AG08396 (cell line): Measurements from ENCODE around the gene SLX9.
A peak's percentile ranks its signal among the peaks of the same experiment; 100 is the strongest.

Experiments used
- DNase-seq: peaks from one replicate; pipeline ENCODE4 v3.0.0; 2012; ENCODE audit warnings: low spot score, mixed read lengths

Gene SLX9

GRCh38 chr21:44947930-44948331 lies 8.1 kb downstream of the SLX9 start:
- DNase-seq, result no peak

DNA sequence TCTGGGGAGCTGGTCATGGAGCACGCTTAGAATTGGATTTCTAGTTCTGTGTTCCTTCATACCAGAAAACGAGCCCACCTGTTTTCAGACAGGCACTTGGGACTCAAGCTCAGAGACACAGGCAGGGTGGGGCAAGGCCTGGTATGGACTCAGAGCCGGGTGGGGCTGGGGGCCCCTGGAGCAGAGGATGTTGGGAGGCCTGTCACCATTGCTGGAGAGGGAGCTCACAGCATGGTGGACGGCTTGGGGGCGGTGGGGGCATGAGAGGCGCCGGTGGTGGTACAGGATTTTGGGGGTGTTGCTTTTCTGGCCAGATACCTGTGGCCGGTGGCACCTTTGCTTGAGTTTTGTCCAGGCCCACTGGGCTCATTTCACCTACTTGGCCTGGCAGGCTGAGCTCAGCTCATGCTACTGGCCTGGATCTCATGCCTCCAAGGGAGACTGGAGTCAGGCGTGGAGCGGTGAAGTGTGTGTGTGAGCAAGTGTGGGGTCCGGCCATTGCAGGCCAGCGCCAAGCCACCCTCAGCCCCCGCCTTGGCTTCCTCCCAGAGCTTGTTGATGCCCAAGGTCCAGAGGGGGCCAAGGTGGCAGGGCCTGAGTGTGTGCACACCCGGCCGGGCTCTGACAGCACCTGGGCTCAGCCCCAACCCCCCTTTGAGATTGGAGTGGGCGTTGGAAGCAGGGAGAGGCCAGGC lies 8.7 kb downstream of the SLX9 start:
- DNase-seq, result no peak

DNA sequence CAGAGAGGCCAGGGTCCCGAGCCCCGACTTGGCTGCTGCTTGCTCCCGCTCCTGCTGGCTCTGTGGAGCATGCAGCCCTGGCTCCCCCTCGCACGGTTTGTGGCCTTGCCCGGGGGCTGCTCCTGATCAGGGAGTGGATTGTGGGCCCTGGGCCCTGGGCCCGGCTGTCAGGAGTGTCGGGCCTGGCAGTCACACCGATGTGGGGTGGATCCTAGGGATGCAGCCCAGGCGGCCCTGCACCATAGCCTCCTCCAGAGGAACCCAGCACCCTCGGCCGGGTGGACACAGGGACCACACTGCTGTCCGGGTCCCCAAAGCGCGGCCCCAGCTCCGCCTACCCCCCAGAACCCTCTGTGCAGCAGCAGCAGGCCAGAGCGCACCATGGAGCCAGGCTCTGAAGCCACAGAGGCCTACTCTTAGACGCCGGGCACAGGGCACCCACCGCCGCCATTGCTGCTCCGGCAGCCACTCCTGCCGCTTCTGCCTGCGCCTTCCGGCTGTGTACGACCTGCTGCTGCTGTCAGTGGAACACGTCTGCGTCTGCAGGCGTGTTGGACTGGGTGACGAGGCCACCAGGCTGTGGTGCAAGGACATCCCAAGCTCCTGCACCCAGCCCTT lies 9.4 kb downstream of the SLX9 start:
- no peak for DNase-seq

- peak; percentile 87 for DNase-seq
These were observed 10.0 kb downstream of the SLX9 start for GRCh38 chr21:44949779-44950198.

DNA sequence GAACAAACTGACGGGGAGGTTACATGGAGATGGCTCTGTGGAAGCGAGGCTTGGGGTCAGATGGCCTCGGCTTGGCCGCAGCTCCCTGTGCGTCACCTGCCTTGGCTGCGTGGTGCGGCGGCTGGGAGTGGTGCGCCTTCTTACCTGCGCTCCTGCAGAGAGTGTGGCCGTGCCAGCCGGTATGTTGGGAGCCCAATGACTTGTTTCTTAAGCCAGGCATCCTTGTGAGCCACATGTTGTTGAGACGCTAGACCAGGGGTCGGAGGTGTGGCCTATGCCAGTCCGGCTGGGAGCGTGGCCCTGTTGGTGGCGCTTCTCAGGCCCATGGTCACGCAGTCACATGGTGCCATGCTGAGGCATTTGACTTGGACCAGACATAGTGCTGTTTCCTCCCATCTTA lies 10.5 kb downstream of the SLX9 start:
- no peak for DNase-seq

GRCh38 chr21:44951186-44951915 lies 11.5 kb downstream of the SLX9 start:
- DNase-seq, result no peak

- DNase-seq, result no peak
These were observed 12.5 kb downstream of the SLX9 start for GRCh38 chr21:44952116-44952928.

DNA sequence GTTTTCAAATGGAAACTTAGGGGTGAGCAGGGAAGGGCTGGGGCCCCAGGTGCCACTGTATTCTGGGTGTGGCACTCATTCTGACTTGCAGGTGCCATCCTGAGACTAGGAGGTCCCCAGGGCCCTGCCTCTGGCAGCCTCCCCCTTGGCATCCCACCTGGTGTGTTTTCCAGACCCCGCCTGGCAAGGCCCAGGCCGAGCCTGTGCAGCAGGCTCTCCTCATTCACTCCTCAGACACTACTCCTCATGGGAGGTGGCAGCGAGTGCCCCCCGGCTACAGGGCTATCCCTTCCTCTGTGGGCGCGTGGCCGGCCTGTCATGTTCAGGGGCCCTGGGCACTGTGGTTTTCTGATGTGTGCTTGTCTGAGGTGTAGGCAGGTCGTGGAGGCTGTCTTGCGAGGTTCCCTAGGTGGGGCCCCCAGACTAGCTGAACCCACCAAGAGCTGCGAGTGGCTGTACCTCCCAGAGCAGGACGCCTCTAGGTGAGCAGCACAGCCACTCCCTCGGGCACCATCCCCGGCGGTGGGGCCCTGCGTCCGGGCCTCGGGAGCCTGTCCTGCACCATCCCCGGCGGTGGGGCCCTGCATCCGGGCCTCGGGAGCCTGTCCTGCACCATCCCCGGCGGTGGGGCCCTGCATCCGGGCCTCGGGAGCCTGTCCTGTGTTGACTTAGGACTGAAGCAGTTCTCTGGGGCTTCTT lies 13.2 kb downstream of the SLX9 start:
- DNase-seq, result no peak

- no peak for DNase-seq
These were observed 13.8 kb downstream of the SLX9 start for GRCh38 chr21:44953628-44954021.

- DNase-seq, result no peak
These were observed 14.5 kb downstream of the SLX9 start for GRCh38 chr21:44954281-44954771.

- no peak for DNase-seq
These were observed 15.4 kb downstream of the SLX9 start for GRCh38 chr21:44955141-44955797.

DNA sequence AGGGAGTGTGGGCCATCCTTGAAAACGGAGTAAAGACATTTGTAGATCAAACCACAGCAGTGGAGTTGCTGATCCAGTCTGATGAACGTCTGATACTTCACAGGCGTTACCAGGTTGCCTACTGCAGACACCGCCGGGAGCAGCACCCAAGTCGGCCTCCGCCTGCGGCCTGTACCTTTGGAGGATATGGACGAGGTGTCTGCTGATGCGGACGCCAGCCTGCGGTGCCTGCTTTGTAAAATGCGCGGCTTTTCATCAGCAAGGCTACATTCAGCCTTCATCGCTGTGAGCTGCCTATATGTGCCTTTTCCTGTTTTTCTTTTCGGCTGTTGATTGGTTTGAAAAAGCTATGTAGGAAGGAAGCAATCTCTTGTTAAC lies 16.0 kb downstream of the SLX9 start:
- DNase-seq, result no peak

DNA sequence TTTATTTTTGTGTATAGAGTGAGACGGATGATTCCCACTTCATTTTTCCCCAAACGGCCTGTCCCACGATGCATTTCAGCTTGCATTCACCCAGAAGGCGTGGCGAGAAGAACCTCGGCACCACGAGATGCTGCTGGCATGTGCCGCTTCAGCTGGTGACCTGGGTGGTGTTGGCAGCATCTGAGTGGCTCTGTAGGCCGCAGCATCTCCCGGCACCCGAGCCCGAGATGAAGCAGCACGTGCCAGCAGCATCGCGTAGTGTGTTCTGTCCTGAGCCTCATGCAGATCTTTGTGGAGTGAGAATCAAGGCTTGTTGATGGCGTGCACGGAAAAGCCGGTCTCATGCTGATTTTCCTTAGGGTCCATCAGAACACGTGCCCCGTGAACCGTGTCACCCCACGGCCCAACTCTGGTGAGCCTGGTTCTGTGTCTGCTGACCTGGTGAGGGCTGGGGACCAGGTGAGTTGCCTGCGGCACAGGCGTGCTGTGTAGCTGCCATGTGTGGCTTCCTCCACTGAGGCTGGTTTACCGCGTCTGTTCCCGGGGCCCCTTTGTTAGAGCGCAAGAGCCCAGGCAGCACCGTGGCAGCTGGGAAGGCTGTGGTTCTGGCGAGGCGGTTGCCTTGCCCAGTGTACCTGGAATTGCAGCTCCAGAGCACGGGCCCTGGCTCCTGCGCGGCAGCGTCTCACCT lies 16.7 kb downstream of the SLX9 start:
- no peak for DNase-seq

GRCh38 chr21:44957047-44957831 lies 17.4 kb downstream of the SLX9 start:
- DNase-seq, result no peak

GRCh38 chr21:44957901-44958451 lies 18.1 kb downstream of the SLX9 start:
- DNase-seq, result no peak

GRCh38 chr21:44958471-44959191 lies 18.8 kb downstream of the SLX9 start:
- DNase-seq, result peak; percentile 73

DNA sequence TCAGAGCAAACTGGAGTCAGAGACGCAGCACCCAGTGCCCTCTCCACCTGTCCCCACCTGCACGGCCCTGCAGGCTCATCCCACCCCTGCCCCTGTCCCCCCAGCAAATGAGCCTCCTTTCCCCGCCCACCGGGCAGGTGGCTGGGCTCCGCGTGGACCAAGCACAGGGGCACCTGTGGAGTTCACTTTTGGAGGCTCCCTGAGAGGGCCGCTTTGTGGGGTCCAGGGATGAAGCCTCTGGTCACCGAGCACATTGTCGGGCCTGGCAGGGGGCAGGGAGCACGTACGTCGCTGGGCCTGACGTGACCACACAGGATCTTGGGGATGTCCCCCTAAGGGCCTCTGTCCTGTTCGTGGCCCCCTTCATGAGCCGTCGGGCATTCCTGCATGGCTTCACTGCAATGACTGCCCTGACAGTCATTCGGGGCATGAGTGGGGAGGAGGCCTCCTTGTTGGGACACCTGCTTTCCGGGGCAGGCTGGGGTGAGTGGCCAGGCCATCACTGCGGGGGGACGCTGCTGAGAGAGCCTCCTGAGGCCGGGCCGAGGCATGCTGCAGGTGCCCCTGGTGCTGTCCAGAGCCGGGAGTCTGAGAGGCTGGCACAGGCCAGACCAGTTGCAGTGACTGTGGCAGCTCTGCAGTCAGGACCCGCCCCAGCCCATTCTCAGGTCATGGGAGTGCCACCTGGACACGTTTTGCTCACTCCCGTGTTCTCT lies 19.7 kb downstream of the SLX9 start:
- no peak for DNase-seq
